SW480 (cell line): Measurements from ENCODE around the gene DGKQ.
"Not testable (repeated sequence)": the region's sequence is repeated elsewhere in the genome, so short reads cannot be mapped to it uniquely, and the experiment has no call there.

Source experiments
- DNase-seq: peaks from one replicate; pipeline ENCODE4 v3.0.0-alpha.2; 2016; ENCODE audit warnings: low spot score

DGKQ gene

GRCh38 chr4:950136-951020, 23.0 kb downstream of the DGKQ start:
- no peak for DNase-seq

- no peak for DNase-seq
Observed at GRCh38 chr4:949656-950055, 23.7 kb downstream of the DGKQ start.

DNA sequence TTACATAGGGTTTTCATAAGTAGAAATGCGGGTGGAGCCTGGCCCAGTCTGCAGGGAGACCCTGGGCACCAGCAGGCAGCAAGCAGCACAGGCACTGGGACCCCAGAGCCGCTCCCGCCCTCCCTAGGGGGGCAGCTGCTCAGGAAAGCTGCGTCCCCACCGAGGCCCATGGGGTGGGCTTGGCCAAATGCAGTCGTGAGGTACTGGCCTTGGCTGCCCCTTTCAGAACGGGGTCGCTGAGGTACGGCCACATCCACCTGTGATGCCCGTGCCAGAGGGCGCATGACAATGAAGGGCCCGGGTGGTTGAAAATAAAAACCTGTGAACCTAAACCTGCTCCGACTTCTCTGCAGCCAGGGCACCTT, 24.5 kb downstream of the DGKQ start:
- DNase-seq, result no peak

GRCh38 chr4:948101-948935, 25.1 kb downstream of the DGKQ start:
- DNase-seq, result no peak

GRCh38 chr4:947491-947971, 25.8 kb downstream of the DGKQ start:
- DNase-seq, result no peak

DNA sequence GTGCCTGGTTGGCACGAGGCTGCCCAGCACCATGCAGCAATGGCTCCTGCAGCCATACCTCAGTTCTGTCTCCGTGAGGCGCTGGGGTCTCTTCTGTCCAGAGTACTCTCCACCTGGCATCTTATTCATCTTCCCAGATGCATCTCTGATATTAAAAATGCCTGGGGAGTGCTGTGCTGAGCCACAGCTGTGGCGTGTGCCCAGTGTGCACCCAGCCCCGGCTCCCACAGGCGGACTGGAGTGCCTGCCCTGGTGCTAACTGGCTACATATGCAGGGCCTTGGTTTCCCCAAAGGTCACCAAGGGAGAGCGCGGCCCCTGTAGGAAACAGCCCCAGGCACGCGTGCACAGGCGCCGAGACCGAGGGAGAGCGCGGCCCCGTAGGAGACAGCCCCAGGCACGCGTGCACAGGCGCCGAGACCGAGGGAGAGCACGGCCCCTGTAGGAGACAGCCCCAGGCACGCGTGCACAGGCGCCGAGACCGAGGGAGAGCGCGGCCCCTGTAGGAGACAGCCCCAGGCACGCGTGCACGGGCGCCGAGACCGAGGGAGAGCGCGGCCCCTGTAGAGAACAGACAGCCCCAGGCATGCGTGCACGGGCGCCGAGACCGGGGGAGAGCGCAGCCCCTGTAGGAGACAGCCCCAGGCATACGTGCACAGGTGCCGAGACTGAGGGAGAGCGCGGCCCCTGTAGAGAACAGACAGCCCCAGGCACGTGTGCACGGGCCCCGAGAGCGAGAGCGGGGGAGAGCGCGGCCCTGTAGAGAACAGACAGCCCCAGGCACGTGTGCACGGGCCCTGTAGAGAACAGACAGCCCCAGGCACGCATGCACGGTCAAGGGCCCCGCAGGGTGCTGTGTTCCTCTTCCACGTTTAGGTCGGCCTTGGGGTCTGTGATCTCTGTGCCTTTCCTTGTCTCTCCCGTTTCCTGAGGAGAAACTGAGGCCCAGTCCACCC, 26.6 kb downstream of the DGKQ start:
- no peak for DNase-seq

GRCh38 chr4:946103-946450, 27.3 kb downstream of the DGKQ start:
- DNase-seq, result no peak

- no peak for DNase-seq
Observed at GRCh38 chr4:945274-946102, 27.9 kb downstream of the DGKQ start.

DNA sequence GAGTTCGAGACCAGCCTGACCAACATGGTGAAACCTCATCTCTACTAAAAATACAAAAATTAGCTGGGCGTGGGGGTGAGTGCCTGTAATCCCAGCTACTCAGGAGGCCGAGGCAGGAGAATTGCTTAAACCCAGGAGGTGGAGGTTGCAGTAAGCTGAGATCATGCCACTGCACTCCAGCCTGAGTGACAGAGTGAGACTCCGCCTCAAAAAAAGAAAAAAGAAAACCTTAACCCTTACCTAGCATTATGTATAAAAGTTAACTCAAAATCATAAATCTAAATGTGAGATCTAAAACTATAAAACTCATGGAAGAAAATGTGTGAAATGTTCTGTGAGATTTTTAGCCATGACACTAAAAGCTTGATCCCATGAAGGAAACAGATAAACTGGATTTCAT, 33.9 kb downstream of the DGKQ start:
- DNase-seq, result not testable (repeated sequence)

GRCh38 chr4:932713-933070, 40.7 kb downstream of the DGKQ start:
- peak; percentile 2 for DNase-seq

DNA sequence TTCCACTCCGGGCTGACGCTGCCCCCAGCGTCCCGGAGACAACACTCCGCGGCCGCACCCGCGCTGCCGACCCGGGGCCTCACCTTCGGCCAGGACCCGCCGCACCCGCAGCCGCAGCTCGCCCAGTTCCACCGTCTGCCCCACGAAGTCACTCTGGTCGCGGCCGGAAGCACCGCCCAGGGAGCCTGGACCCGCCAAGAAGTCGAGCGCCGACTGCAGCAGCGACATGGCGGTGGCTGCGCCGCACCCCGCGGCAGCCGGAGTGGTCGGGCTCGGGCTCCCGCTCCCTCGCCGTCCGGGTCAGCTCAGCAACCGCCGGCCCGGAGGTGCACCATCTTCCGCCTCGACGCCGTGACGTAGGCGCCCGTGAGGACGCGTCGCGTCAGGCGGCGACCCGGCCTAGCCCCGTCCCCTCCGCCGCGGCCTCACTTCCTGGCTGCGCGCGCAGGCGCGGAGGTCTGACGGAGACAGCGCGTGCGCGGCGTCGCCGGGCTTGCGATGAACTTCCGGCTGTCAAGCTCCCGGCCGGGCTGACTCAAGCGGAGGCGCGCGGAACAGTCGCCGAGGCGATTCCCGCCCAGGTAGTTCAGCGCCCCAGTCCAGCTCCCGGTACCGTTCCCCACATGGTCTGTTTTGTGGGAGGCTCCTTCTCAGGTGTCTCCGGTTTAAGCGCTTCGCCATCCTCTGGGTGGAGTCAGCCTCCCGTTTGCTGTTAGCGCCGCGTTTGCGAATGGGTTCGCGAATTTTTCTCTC, 41.2 kb downstream of the DGKQ start, which contains the start of the genes GAK and TMEM175:
Gene GAK (minus strand): TSS at position 357 of the 753 bp plus-strand sequence. CDS start 129 bp downstream, at position 228.
Gene TMEM175 (plus strand): TSS at position 501 of the 753 bp plus-strand sequence. CDS start 15,280 bp downstream, outside the sequence.
- DNase-seq, result peak; percentile 89

GRCh38 chr4:931194-931959, 42.0 kb downstream of the DGKQ start:
- peak; percentile 12 for DNase-seq

DNA sequence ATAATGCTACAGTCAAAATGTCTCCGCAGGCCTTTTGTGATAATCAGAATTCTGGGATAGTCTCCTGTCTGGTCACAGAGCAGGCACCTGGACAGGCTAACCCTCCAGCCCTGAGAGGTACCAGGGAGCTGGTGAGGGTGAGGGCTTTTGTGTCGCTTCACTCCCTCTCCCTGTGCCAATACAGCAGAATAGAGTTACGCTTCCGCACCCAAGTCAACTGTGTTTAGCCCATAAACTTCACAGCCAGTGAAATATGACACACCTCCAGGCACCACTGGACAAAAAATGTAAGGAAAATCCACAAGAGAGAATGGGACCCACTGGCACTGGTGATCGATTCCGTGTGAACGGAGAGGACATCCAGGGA, 42.6 kb downstream of the DGKQ start:
- no peak for DNase-seq

DNA sequence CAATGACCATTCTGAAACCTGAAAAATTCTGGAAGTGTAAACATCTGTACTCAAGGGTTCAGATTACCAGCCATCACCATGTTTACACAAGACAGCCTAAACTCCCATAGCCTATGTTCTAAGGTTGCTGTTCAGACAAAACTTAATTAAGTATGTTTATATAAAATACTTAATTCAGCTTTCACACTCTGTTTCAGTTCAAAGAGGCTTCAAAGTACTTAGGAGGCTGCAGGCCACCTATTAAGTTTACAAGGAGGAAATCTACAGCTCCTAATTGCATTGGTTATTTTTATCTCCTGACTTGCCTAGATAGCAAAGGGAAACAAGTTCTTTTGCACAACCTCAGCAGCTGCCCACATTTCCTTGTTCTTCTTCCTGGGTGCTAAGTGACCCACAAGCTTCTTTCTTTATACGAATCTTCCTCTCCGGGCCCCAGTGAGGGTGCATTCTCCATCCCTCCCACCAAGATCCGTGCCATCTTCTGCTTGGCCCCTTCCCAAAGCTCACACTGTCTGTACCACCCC, 43.3 kb downstream of the DGKQ start:
- no peak for DNase-seq

DNA sequence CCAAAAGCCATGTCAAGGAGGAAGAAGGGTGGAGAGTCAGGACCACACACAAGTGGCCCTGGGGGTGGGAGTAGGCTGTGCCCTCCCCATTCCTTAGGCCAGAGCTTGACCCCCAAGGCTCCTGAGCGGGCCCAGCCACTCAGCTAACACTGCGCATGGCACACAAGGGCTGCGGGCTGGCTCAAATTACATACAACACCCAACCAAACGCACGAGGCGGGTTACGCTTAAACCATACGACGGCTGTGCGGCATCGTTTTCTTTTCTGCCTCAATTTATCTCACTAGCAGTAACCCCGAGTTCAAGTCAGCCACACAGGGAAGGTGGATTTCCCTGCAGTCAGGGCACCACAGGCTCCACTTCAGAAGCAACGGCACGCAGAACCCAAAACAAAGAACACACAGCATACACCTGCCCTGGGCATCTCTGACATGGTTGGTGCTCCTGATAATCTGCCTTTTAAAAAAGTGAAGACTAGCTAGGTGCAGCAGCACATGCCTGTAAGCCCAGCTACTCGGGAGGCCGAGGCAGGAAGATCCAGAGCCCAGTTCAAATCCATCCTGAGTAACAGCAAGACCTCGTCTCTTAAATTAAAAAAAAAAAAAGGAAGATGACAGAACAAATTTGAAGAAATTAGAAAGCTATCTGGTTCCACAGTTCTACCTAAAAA, 44.1 kb downstream of the DGKQ start:
- no peak for DNase-seq

- not testable (repeated sequence) for DNase-seq
Observed at GRCh38 chr4:927566-927965, 45.8 kb downstream of the DGKQ start.

DNA sequence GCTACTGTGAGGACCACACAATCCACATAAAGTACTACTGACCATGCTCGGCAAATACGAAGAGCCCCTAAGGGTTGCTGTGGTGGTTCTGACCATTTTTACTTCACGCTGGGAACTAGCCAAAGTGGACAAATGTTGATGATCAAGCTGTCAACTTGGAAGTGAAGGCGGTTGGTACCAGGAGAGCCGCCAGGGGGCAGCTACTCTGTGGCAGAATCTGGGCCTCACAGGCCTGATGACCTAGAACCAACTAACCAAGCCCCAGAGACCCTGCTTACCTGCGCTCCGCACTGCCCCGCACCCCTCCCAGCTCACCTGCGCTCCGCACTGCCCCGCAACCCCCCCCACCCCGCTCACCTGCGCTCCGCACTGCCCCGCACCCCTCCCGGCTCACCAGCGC, 46.8 kb downstream of the DGKQ start:
- no peak for DNase-seq

- DNase-seq, result no peak
Observed at GRCh38 chr4:925771-926500, 47.4 kb downstream of the DGKQ start.
